ENCODE results near the gene HSPA4. TPM values are rescaled to one million over a fixed set of nuclear protein-coding genes. Genes with fewer than 3 reads are reported as not detected.

The HSPA4 gene
- total RNA-seq (2014; rRNA removed; shearing (Covaris generic)), result 86.9 and 114 TPM in 2 replicates

GRCh38 chr5:133051542-133052316, at the start of gene HSPA4:
Gene HSPA4 (plus strand): TSS chr5:133052013. CDS start chr5:133052251, 238 bp downstream.

GRCh38 chr5:133025804-133026663, 25.8 kb upstream of the HSPA4 start, which contains the start of gene ZCCHC10:
Gene ZCCHC10 (minus strand): TSS chr5:133026549. CDS start chr5:133026537, 12 bp downstream.

Small RNA genes lying within 50 kb of the gene (small RNA-seq; reads per million reads assigned to genes)
- gene AC113410.1 (not detected), gene AC113410.3 (not detected)

Other genes starting within 250 kb of the HSPA4 start
- gene SOWAHA, start 238.7 kb upstream of the HSPA4 start, total RNA-seq (2014; rRNA removed; shearing (Covaris generic)), result 0.15 and 0.32 TPM in 2 replicates
- gene SHROOM1, start 221.4 kb upstream of the HSPA4 start, total RNA-seq (2014; rRNA removed; shearing (Covaris generic)), result 9.9 and 14.4 TPM in 2 replicates
- gene GDF9, start 185.5 kb upstream of the HSPA4 start, total RNA-seq (2014; rRNA removed; shearing (Covaris generic)), result 0.16 and 0.23 TPM in 2 replicates
- gene UQCRQ, start 185.4 kb upstream of the HSPA4 start, total RNA-seq (2014; rRNA removed; shearing (Covaris generic)), result 325 and 380 TPM in 2 replicates
- 0.11 TPM in 2 replicates for gene LEAP2, start 178.3 kb upstream of the HSPA4 start, total RNA-seq (2014; rRNA removed; shearing (Covaris generic))
- gene AFF4, start 88.4 kb upstream of the HSPA4 start, total RNA-seq (2014; rRNA removed; shearing (Covaris generic)), result 31.7 and 34.9 TPM in 2 replicates
- gene ZCCHC10, start 25.5 kb upstream of the HSPA4 start, total RNA-seq (2014; rRNA removed; shearing (Covaris generic)), result 7.7 and 9.5 TPM in 2 replicates

Measured in A375 (cell line).